Hepatocyte (in vitro differentiated cells): ENCODE measurements around the gene SIX3. TPM values are rescaled to one million over a fixed set of nuclear protein-coding genes. Genes with fewer than 3 reads are reported as not detected.

Source experiments
- DNase-seq: peaks from one replicate; pipeline ENCODE4 v3.0.0-alpha.2; 2016; ENCODE audit warnings: low spot score
- H2AFZ ChIP-seq: fragments of 200-600 bp; sonication (generic); 2 replicates; pipeline ENCODE4 v1.6.0; 2016; ENCODE audit warnings: antibody characterized with exemption, mild to moderate bottlenecking
- H3K27ac ChIP-seq: fragments of 200-600 bp; sonication (generic); 2 replicates; pipeline ENCODE4 v1.5.1; 2016; ENCODE audit warnings: mild to moderate bottlenecking
- H3K27me3 ChIP-seq: fragments of 200-600 bp; sonication (generic); 2 replicates; pipeline ENCODE4 v1.6.1; 2016
- H3K36me3 ChIP-seq: fragments of 200-600 bp; sonication (generic); replicated peaks from 2 replicates; pipeline ENCODE4 v1.5.1; 2016; ENCODE audit warnings: low read depth; ENCODE audit not compliant: insufficient read depth
- H3K4me1 ChIP-seq: fragments of 200-600 bp; sonication (generic); 2 replicates; pipeline ENCODE4 v1.5.1; 2016; ENCODE audit warnings: mild to moderate bottlenecking, moderate library complexity; ENCODE audit not compliant: insufficient read depth
- H3K4me2 ChIP-seq: fragments of 200-600 bp; sonication (generic); 2 replicates; pipeline ENCODE4 v1.6.0; 2016
- H3K4me3 ChIP-seq: fragments of 200-600 bp; sonication (generic); 2 replicates; pipeline ENCODE4 v1.5.1; 2016; ENCODE audit warnings: mild to moderate bottlenecking
- H3K79me2 ChIP-seq: fragments of 200-600 bp; sonication (generic); 2 replicates; pipeline ENCODE4 v1.6.0; 2017; ENCODE audit warnings: mild to moderate bottlenecking
- H3K9me2 ChIP-seq: fragments of 200-600 bp; sonication (generic); replicated peaks from 2 replicates; pipeline ENCODE4 v1.6.0; 2017; ENCODE audit warnings: mild to moderate bottlenecking; ENCODE audit not compliant: insufficient read depth
- H3K9me3 ChIP-seq: fragments of 200-600 bp; sonication (generic); 2 replicates; pipeline ENCODE4 v1.5.1; 2016; ENCODE audit warnings: low read depth, mild to moderate bottlenecking
- H4K20me1 ChIP-seq: fragments of 200-600 bp; sonication (generic); 2 replicates; pipeline ENCODE4 v1.6.0; 2016; ENCODE audit warnings: mild to moderate bottlenecking; ENCODE audit not compliant: insufficient read depth, poor library complexity, severe bottlenecking
- CTCF ChIP-seq: fragments of 200-600 bp; sonication (generic); IDR thresholded peaks from 2 replicates; pipeline ENCODE4 v1.5.1; 2016; ENCODE audit warnings: antibody characterized with exemption, mild to moderate bottlenecking; ENCODE audit not compliant: poor library complexity
- EZH2 ChIP-seq: fragments of 200-600 bp; sonication (generic); IDR thresholded peaks from 2 replicates; pipeline ENCODE4 v1.6.1; 2016; ENCODE audit warnings: antibody characterized with exemption, mild to moderate bottlenecking, borderline replicate concordance
- EZH2phosphoT487 ChIP-seq: fragments of 200-600 bp; sonication (generic); IDR thresholded peaks from one replicate; pipeline ENCODE4 v1.6.1; 2018; ENCODE audit warnings: antibody characterized with exemption, mild to moderate bottlenecking, low read depth, moderate library complexity; ENCODE audit not compliant: unreplicated experiment, severe bottlenecking
- WGBS: methylation state at CpG from one replicate; pipeline ENCODE4 v1.1.6; 2016; ENCODE audit warnings: low lambda C conversion rate; ENCODE audit errors: missing lambda C conversion rate; 5-methylcytosine and 5-hydroxymethylcytosine counted together
- polyA plus RNA-seq: library from polyadenylated mRNA; unstranded; fragments of >200 nt; fragmentation: Nextera tagmentation; extraction: Ambion mirVana; gene quantifications from 2 replicates; pipeline ENCODE4 v1.2.1, GENCODE V29; 2016
- total RNA-seq: library from RNA; depleted of rRNA; stranded (reverse); fragments of >200 nt; gene quantifications from 2 replicates; pipeline ENCODE4 v1.2.3, GENCODE V29; 2014

SIX3 gene
- total and polyA plus RNA-seq, 2 experiments from 2014 or later = not detected

GRCh38 chr2:44918095-44918775 lies 23.3 kb upstream of the SIX3 start:
- 83% methylated on average over 4 of the region's 4 CpGs for WGBS
- no peak overlapping the region for H2AFZ ChIP-seq
- no peaks in the 10 kb centered on the region for H3K9me2 ChIP-seq
- no peaks in the 10 kb centered on the region for H3K79me2 ChIP-seq
- H3K4me2 ChIP-seq = no peak overlapping the region
- no peak for DNase-seq
- H3K9me3 ChIP-seq = no peaks in the 10 kb centered on the region
- H3K36me3 ChIP-seq = no peaks in the 10 kb centered on the region
- peaks cover 45% of the 10 kb centered on the region for H3K27me3 ChIP-seq
- no peaks in the 10 kb centered on the region for H4K20me1 ChIP-seq
- no peak overlapping the region for H3K4me3 ChIP-seq
- no peak overlapping the region for H3K27ac ChIP-seq
- no peaks in the 10 kb centered on the region for H3K4me1 ChIP-seq
- TF ChIP-seq EZH2phosphoT487 = no peak
- no peak for TF ChIP-seq CTCF
- no peak for TF ChIP-seq EZH2

GRCh38 chr2:44920751-44921150 lies 20.8 kb upstream of the SIX3 start:
- H3K4me2 ChIP-seq = no peak overlapping the region
- no peaks in the 10 kb centered on the region for H3K9me2 ChIP-seq
- H2AFZ ChIP-seq = no peak overlapping the region
- H3K79me2 ChIP-seq = no peaks in the 10 kb centered on the region
- no peak overlapping the region for H3K27ac ChIP-seq
- no peaks in the 10 kb centered on the region for H3K9me3 ChIP-seq
- 69% methylated on average over 2 of the region's 2 CpGs for WGBS
- TF ChIP-seq EZH2phosphoT487 = no peak
- TF ChIP-seq EZH2 = no peak
- TF ChIP-seq CTCF = no peak
- DNase-seq = no peak
- H3K4me1 ChIP-seq = no peaks in the 10 kb centered on the region
- peaks cover 66% of the 10 kb centered on the region for H3K27me3 ChIP-seq
- no peaks in the 10 kb centered on the region for H3K36me3 ChIP-seq
- no peak overlapping the region for H3K4me3 ChIP-seq
- no peaks in the 10 kb centered on the region for H4K20me1 ChIP-seq

- Histone ChIP-seq H3K79me2 (no peaks in the 10 kb centered on the region), H2AFZ (no peak overlapping the region), H3K27me3 (peaks cover 86% of the 10 kb centered on the region), H3K36me3 (no peaks in the 10 kb centered on the region), H3K4me2 (no peak overlapping the region), H3K4me1 (no peaks in the 10 kb centered on the region), H3K9me2 (no peaks in the 10 kb centered on the region), H3K4me3 (no peak overlapping the region), H3K27ac (no peak overlapping the region), H3K9me3 (no peaks in the 10 kb centered on the region), H4K20me1 (no peaks in the 10 kb centered on the region)
- no peak for TF ChIP-seq CTCF
- no peak for TF ChIP-seq EZH2phosphoT487
- no peak for TF ChIP-seq EZH2
- 86% methylated on average over 6 of the region's 6 CpGs for WGBS
- no peak for DNase-seq
These were observed 18.7 kb upstream of the SIX3 start for GRCh38 chr2:44922776-44923175.
